Fibroblast of skin of left biceps (primary cell): Measurements from ENCODE around the gene MAPK4.

Experiments used
- DNase-seq, 2 experiments: peaks; one replicate each; pipeline ENCODE4 v3.0.0-alpha.2; 2013; ENCODE audit warnings: low read depth in 2 of 2

Gene MAPK4

DNA sequence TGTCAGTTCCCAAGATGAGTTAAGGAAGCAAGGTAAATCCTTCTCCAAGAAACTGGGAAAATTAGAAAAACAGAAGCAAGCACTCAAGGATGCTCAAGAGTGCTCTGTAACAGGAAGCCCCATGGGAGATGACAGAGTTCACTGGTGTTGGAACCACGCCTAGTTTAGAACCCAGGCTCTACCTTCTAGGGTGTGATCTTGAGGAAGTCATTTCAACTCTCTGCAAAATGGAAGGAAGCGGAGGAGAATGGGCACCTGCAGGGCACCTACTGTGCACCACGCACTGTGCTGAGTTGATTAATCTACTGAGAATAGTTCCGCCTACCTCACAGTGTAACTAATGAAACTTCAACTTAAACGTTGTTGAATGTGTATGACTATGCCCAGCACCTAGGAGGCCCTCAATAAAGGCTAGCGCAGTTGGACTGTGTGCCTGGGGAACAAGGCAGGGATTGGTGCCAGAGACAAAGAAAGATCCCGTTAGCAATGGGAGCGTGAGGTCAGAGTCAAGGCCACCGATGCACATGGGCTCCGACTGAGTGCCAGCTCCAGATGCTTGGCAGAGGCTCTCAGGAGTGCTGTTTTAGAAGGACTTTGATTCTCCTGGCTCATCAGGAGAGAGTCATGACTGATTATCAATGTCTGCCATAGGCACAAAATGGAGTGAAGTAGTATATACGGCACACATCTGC lies 93.7 kb downstream of the MAPK4 start:
- DNase-seq, result no peak

GRCh38 chr18:50654211-50654610 lies 94.3 kb downstream of the MAPK4 start:
- no peak for DNase-seq

GRCh38 chr18:50654658-50655550 lies 95.0 kb downstream of the MAPK4 start:
- DNase-seq, result no peak

GRCh38 chr18:50656396-50656795 lies 96.5 kb downstream of the MAPK4 start:
- no peak for DNase-seq

- no peak for DNase-seq
Observed at GRCh38 chr18:50656841-50657470, 97.1 kb downstream of the MAPK4 start.

DNA sequence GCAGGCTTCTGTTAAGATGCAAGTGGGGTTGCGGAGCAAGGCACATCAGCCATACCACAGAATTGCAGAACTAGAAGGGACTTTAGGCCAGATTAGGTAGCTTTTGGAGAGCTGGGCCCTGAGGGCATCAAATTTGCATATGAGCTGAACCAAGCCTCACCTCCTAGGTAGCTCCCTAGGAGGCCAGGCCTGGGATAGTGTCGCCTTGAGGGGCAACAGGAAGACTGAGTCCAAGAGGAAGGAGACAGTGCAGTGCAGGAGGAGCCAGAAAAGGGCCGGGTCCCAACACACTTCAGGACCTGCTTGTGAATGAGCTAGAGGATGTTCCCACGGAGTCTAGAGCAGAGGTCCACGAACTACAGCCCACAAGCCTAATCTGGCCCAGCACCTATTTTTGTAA lies 98.7 kb downstream of the MAPK4 start:
- DNase-seq, result no peak

GRCh38 chr18:50659091-50660003 lies 99.5 kb downstream of the MAPK4 start:
- DNase-seq, result no peak

GRCh38 chr18:50661013-50661412 lies 101.1 kb downstream of the MAPK4 start:
- no peak for DNase-seq

DNA sequence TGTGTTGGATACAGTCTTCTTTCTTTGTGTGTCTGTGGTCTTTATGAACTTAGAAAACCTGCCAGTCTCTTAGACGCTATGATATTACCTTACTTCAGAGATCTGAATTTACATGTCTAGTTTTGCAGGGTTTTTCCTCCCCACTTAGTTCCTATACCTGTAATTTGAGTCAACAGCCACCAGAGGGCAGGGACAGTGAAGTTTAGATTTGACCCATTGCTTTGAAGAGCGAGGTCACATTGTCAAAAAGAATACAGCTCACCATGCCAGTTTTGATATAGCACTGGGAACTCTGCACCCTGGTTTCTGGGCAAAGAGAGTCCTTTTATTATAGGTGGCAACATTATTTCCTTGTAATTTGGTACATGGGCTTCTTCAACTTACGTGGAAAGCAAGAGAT lies 102.3 kb downstream of the MAPK4 start:
- DNase-seq, result no peak

DNA sequence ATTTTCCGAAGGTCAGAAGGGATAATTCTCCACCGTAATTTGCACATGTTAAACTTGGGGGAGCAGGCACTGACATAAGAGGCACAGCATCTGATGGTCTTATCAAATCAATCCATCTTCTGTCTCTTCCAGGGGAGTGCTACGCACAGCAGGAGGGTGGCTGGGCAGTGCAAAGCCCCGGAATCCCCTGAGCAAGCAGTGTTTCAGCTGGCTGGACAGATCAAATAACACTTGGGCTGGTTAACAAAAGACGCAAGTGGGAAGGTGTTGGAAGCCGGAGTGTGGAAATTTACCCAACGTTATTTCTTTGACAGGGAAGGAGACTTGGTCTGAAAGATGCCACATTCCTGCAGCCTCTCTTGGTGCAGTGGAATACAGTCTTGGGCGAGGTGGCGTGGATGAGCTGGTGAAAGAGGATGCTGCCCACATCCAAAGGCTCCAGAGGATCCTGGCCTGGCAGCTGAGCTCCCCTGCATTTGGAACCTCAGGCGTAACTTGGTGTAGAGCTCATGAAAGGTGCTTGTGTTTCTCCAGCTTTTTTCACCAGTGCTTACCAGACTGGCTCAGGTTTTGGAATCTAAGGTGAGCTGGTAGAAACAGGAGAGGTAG lies 103.0 kb downstream of the MAPK4 start:
- no peak for DNase-seq

GRCh38 chr18:50663626-50664441 lies 103.9 kb downstream of the MAPK4 start:
- no peak for DNase-seq

- no peak for DNase-seq
Observed at GRCh38 chr18:50665015-50665414, 105.1 kb downstream of the MAPK4 start.

DNA sequence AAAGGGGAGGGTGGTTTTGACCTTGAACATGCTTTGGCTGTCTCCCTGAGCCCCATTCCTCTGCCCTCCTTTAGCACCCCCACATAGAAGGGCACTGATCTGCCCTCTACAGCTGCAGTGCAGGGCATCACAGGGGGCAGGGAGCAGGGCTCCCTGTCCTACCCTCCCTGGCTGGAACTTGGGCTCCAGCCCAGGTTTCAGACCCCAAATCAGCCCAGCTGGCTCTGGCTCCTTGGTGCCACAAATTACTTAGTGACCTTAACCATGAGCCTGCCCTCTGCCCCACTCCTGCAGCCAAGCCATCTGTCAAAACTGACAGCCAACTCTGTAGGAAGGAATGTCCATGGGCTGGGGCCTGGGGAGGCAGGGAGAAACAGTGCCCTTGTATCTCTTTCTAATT lies 105.6 kb downstream of the MAPK4 start:
- no peak for DNase-seq

DNA sequence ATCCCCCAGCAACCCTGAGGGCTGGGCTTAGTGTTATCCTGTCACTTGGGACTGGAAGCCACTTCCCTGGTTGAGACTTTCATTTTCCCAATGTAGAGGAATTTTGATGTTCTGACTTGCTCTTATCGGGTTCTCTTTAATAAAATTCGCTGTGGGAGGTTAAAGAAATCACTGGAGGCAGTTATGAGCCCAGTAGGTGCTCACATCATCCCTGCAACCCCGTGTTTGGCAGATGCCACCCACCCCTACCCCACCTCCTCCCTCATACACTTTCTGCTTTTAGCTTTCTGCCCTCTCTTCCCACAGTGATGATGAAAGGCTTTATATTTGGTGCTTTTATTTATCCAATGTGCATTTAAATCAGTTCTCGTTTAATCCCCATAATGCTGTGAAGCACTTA lies 106.6 kb downstream of the MAPK4 start:
- DNase-seq, result no peak

DNA sequence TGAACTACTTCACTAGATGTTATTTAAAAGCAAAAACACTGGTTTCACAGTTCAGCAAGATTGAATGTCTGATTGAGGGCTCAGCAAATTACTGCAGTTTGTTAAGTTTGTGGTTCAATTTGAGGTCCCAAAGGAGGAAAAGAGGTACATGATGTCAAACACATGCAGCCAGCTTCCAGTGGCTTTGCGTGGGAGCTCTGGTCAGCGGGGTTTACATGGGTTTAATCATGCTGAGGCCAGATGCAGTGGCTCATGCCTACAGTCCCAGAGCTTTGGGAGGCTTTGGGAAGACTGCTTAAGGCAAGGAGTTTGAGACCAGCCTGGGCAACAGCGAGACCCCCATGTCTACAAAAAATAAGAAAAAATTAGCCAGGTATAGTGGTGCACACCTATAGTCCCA lies 111.5 kb downstream of the MAPK4 start:
- DNase-seq, result no peak

GRCh38 chr18:50674307-50674980 lies 114.6 kb downstream of the MAPK4 start:
- DNase-seq, result no peak

DNA sequence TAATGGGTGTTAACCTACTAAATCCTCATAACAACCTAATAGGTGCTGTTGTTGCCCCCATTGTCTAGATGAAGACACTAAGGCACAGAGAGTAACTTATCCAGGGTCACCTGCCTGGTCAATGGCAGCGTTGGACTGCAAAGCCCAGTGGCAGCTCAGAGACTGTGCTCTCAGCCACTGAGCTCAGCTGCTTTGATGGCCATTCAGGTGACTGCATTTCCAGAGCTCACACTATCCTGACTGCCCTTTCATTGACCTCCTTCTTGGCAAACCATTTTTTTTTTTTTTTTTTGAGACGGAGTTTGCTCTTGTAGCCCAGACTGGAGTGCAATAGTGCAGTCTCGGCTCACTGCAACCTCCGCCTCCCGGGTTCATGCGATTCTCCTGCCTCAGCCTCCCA lies 115.2 kb downstream of the MAPK4 start:
- no peak for DNase-seq

GRCh38 chr18:50678651-50679050 lies 118.8 kb downstream of the MAPK4 start:
- no peak for DNase-seq

GRCh38 chr18:50679056-50679455 lies 119.2 kb downstream of the MAPK4 start:
- DNase-seq, result no peak

- no peak for DNase-seq
Observed at GRCh38 chr18:50679656-50680055, 119.8 kb downstream of the MAPK4 start.
